ENCODE measurements around the gene SCGB1A1.

Gene SCGB1A1

GRCh38 chr11:62452839-62453468 lies 34.1 kb downstream of the SCGB1A1 start:
- Histone ChIP-seq H3K79me2 (ENCODE audit: insufficient read depth, low read length) (no peaks in the 10 kb centered on the region), H3K27me3 (ENCODE audit: low read length) (no peaks in the 10 kb centered on the region), H3K4me3 (ENCODE audit: insufficient read depth, low read length, poor library complexity, severe bottlenecking) (no peak overlapping the region), H4K20me1 (ENCODE audit: low read depth, low read length) (no peaks in the 10 kb centered on the region), H3K9me3 (ENCODE audit: insufficient read depth, low read length) (no peaks in the 10 kb centered on the region), H3K36me3 (ENCODE audit: low read length) (no peaks in the 10 kb centered on the region), H3F3A (ENCODE audit: insufficient read depth) (no peaks in the 10 kb centered on the region), H3K27ac (ENCODE audit: low read depth, low read length) (no peak overlapping the region), H2AFZ (ENCODE audit: low read depth, low read length, severe bottlenecking) (no peak overlapping the region), H3K9ac (ENCODE audit: low read length) (no peak overlapping the region), H3K4me2 (ENCODE audit: low read depth, low read length, poor library complexity, severe bottlenecking) (no peak overlapping the region), H3K9me2 (replicated peaks; ENCODE audit: insufficient read depth, low read length) (no peaks in the 10 kb centered on the region)
- TF ChIP-seq EZH2phosphoT487 (conservative IDR thresholded peaks at IDR 0.05; ENCODE audit: low read length) (no peak), CTCF (IDR thresholded peaks at IDR 0.05; ENCODE audit: insufficient read depth, low read length, poor library complexity, severe bottlenecking) (no peak)

- Histone ChIP-seq H3K9ac (ENCODE audit: low read length) (no peak overlapping the region), H3K9me2 (replicated peaks; ENCODE audit: insufficient read depth, low read length) (no peaks in the 10 kb centered on the region), H3K27me3 (ENCODE audit: low read length) (no peaks in the 10 kb centered on the region), H3K36me3 (ENCODE audit: low read length) (no peaks in the 10 kb centered on the region), H3K9me3 (ENCODE audit: insufficient read depth, low read length) (no peaks in the 10 kb centered on the region), H3K27ac (ENCODE audit: low read depth, low read length) (no peak overlapping the region), H3F3A (ENCODE audit: insufficient read depth) (no peaks in the 10 kb centered on the region), H4K20me1 (ENCODE audit: low read depth, low read length) (no peaks in the 10 kb centered on the region), H3K4me2 (ENCODE audit: low read depth, low read length, poor library complexity, severe bottlenecking) (no peak overlapping the region), H2AFZ (ENCODE audit: low read depth, low read length, severe bottlenecking) (no peak overlapping the region), H3K79me2 (ENCODE audit: insufficient read depth, low read length) (no peaks in the 10 kb centered on the region), H3K4me3 (ENCODE audit: insufficient read depth, low read length, poor library complexity, severe bottlenecking) (no peak overlapping the region)
- TF ChIP-seq EZH2phosphoT487 (conservative IDR thresholded peaks at IDR 0.05; ENCODE audit: low read length) (no peak), CTCF (IDR thresholded peaks at IDR 0.05; ENCODE audit: insufficient read depth, low read length, poor library complexity, severe bottlenecking) (no peak)
These were observed 37.8 kb downstream of the SCGB1A1 start for GRCh38 chr11:62456630-62457029.

- Histone ChIP-seq H3K27ac (ENCODE audit: low read depth, low read length) (no peak overlapping the region), H3K9ac (ENCODE audit: low read length) (no peak overlapping the region), H3K4me2 (ENCODE audit: low read depth, low read length, poor library complexity, severe bottlenecking) (no peak overlapping the region), H3K27me3 (ENCODE audit: low read length) (no peaks in the 10 kb centered on the region), H4K20me1 (ENCODE audit: low read depth, low read length) (no peaks in the 10 kb centered on the region), H3K4me3 (ENCODE audit: insufficient read depth, low read length, poor library complexity, severe bottlenecking) (no peak overlapping the region), H2AFZ (ENCODE audit: low read depth, low read length, severe bottlenecking) (no peak overlapping the region), H3K79me2 (ENCODE audit: insufficient read depth, low read length) (no peaks in the 10 kb centered on the region), H3K36me3 (ENCODE audit: low read length) (no peaks in the 10 kb centered on the region), H3F3A (ENCODE audit: insufficient read depth) (no peaks in the 10 kb centered on the region), H3K9me3 (ENCODE audit: insufficient read depth, low read length) (no peaks in the 10 kb centered on the region), H3K9me2 (replicated peaks; ENCODE audit: insufficient read depth, low read length) (no peaks in the 10 kb centered on the region)
- TF ChIP-seq CTCF (IDR thresholded peaks at IDR 0.05; ENCODE audit: insufficient read depth, low read length, poor library complexity, severe bottlenecking) (no peak), EZH2phosphoT487 (conservative IDR thresholded peaks at IDR 0.05; ENCODE audit: low read length) (no peak)
These were observed 38.6 kb downstream of the SCGB1A1 start for GRCh38 chr11:62457478-62457877.
